ENCODE data around the gene TMTC2. TPM values are rescaled to one million over a fixed set of nuclear protein-coding genes. Genes with fewer than 3 reads are reported as not detected.

Gene TMTC2
- total RNA-seq, 1 donor from 2014 or later = 37.9 TPM

- H3K27ac ChIP-seq = no peak overlapping the region
- DNase-seq = no peak
- no peaks in the 10 kb centered on the region for H3K9me3 ChIP-seq
- no peaks in the 10 kb centered on the region for H3K36me3 ChIP-seq
- no peak overlapping the region for H3K4me3 ChIP-seq
- no peaks in the 10 kb centered on the region for H3K27me3 ChIP-seq
- intact Hi-C loops (cut with DNase I) = no loop called here
- no peak for ATAC-seq
- TF ChIP-seq, protein P1, sequence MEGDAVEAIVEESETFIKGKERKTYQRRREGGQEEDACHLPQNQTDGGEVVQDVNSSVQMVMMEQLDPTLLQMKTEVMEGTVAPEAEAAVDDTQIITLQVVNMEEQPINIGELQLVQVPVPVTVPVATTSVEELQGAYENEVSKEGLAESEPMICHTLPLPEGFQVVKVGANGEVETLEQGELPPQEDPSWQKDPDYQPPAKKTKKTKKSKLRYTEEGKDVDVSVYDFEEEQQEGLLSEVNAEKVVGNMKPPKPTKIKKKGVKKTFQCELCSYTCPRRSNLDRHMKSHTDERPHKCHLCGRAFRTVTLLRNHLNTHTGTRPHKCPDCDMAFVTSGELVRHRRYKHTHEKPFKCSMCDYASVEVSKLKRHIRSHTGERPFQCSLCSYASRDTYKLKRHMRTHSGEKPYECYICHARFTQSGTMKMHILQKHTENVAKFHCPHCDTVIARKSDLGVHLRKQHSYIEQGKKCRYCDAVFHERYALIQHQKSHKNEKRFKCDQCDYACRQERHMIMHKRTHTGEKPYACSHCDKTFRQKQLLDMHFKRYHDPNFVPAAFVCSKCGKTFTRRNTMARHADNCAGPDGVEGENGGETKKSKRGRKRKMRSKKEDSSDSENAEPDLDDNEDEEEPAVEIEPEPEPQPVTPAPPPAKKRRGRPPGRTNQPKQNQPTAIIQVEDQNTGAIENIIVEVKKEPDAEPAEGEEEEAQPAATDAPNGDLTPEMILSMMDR (IDR thresholded peaks at IDR 0.05) = no peak
- no peaks in the 10 kb centered on the region for H3K4me1 ChIP-seq
Observed at GRCh38 chr12:83018088-83018487, 331.4 kb downstream of the TMTC2 start.

- Histone ChIP-seq H3K9me3 (no peaks in the 10 kb centered on the region), H3K4me3 (no peak overlapping the region), H3K4me1 (no peaks in the 10 kb centered on the region), H3K27me3 (no peaks in the 10 kb centered on the region), H3K36me3 (no peaks in the 10 kb centered on the region), H3K27ac (no peak overlapping the region)
- intact Hi-C loops (cut with DNase I) = no loop called here
- TF ChIP-seq, protein P1 (IDR thresholded peaks at IDR 0.05) = no peak
- ATAC-seq (no peak), DNase-seq (no peak)
Observed at GRCh38 chr12:83027021-83027723, 340.5 kb downstream of the TMTC2 start.

- no peak overlapping the region for H3K27ac ChIP-seq
- H3K4me3 ChIP-seq = no peak overlapping the region
- no peaks in the 10 kb centered on the region for H3K36me3 ChIP-seq
- H3K4me1 ChIP-seq = no peaks in the 10 kb centered on the region
- intact Hi-C loops (cut with DNase I) = no loop called here
- no peak for ATAC-seq
- DNase-seq = no peak
- TF ChIP-seq, protein P1 (IDR thresholded peaks at IDR 0.05) = no peak
- no peaks in the 10 kb centered on the region for H3K27me3 ChIP-seq
- no peaks in the 10 kb centered on the region for H3K9me3 ChIP-seq
Observed at GRCh38 chr12:83031196-83031595, 344.5 kb downstream of the TMTC2 start.

GRCh38 chr12:83036847-83037246, 350.1 kb downstream of the TMTC2 start:
- intact Hi-C loops (cut with DNase I) = no loop called here
- DNase-seq (no peak), ATAC-seq (no peak)
- Histone ChIP-seq H3K9me3 (no peaks in the 10 kb centered on the region), H3K27me3 (no peaks in the 10 kb centered on the region), H3K4me3 (no peak overlapping the region), H3K36me3 (no peaks in the 10 kb centered on the region), H3K4me1 (no peaks in the 10 kb centered on the region), H3K27ac (no peak overlapping the region)
- TF ChIP-seq, protein P1 (IDR thresholded peaks at IDR 0.05) = no peak

GRCh38 chr12:83039413-83039812, 352.7 kb downstream of the TMTC2 start:
- TF ChIP-seq, protein P1 (IDR thresholded peaks at IDR 0.05) = no peak
- no peak for DNase-seq

More at GRCh38 chr12:83039413-83039812, 352.7 kb downstream of the TMTC2 start:
- Histone ChIP-seq H3K36me3 (no peaks in the 10 kb centered on the region), H3K9me3 (no peaks in the 10 kb centered on the region), H3K27ac (no peak overlapping the region), H3K4me1 (no peaks in the 10 kb centered on the region), H3K27me3 (no peaks in the 10 kb centered on the region), H3K4me3 (no peak overlapping the region)
- intact Hi-C loops (cut with DNase I) = no loop called here
- ATAC-seq = no peak

Measured in upper lobe of right lung (tissue), 1 donor.